ENCODE measurements around the gene MED9. TPM values are rescaled to one million over a fixed set of nuclear protein-coding genes. Genes with fewer than 3 reads are reported as not detected.

MED9 gene
- total RNA-seq, 1 donor from 2014 or later, result 18.9 TPM

GRCh38 chr17:17514993-17515933, 38.5 kb downstream of the MED9 start:
- H3K4me3 ChIP-seq, result no peak overlapping the region
- DNase-seq (ENCODE audit: extremely low spot score in 2 of 2), result no peak
- TF ChIP-seq POLR2AphosphoS5 (IDR thresholded peaks at IDR 0.05; ENCODE audit: insufficient read depth in 1 of 2, low read depth in 1 of 2) (no peak), POLR2A (IDR thresholded peaks at IDR 0.05) (no peak), CTCF (IDR thresholded peaks at IDR 0.05) (no peak)
- peak overlapping the region; percentile 33 for H3K27ac ChIP-seq
- H3K36me3 ChIP-seq, result no peaks in the 10 kb centered on the region
- intact Hi-C loops (cut with DNase I), result no loop called here
- no peaks in the 10 kb centered on the region for H3K27me3 ChIP-seq
- H3K4me1 ChIP-seq, result peaks cover 16% of the 10 kb centered on the region
- no peaks in the 10 kb centered on the region for H3K9me3 ChIP-seq

GRCh38 chr17:17515934-17516930, 39.4 kb downstream of the MED9 start:
- Histone ChIP-seq H3K36me3 (peaks cover 0 to 5% of the 10 kb centered on the region in 2 donors), H3K27me3 (no peaks in the 10 kb centered on the region), H3K27ac (no peak overlapping the region), H3K4me3 (no peak overlapping the region), H3K4me1 (peaks cover 13% of the 10 kb centered on the region), H3K9me3 (no peaks in the 10 kb centered on the region)
- TF ChIP-seq CTCF (IDR thresholded peaks at IDR 0.05) (no peak), POLR2AphosphoS5 (IDR thresholded peaks at IDR 0.05; ENCODE audit: insufficient read depth in 1 of 2, low read depth in 1 of 2) (no peak), POLR2A (IDR thresholded peaks at IDR 0.05) (no peak)
- DNase-seq (ENCODE audit: extremely low spot score in 2 of 2), result no peak
- intact Hi-C loops (cut with DNase I), result no loop called here

- intact Hi-C loops (cut with DNase I), result no loop called here
- Histone ChIP-seq H3K27ac (no peak overlapping the region), H3K36me3 (peaks cover 0 to 5% of the 10 kb centered on the region in 2 donors), H3K4me3 (no peak overlapping the region), H3K27me3 (no peaks in the 10 kb centered on the region), H3K4me1 (peaks cover 4% of the 10 kb centered on the region), H3K9me3 (no peaks in the 10 kb centered on the region)
- DNase-seq (ENCODE audit: extremely low spot score in 2 of 2), result no peak
- TF ChIP-seq POLR2AphosphoS5 (IDR thresholded peaks at IDR 0.05; ENCODE audit: insufficient read depth in 1 of 2, low read depth in 1 of 2) (no peak), CTCF (IDR thresholded peaks at IDR 0.05) (no peak), POLR2A (IDR thresholded peaks at IDR 0.05) (no peak)
Measured at GRCh38 chr17:17516941-17517720, 40.3 kb downstream of the MED9 start.

GRCh38 chr17:17518014-17518413, 41.2 kb downstream of the MED9 start:
- no peak for DNase-seq (ENCODE audit: extremely low spot score in 2 of 2)
- Histone ChIP-seq H3K9me3 (no peaks in the 10 kb centered on the region), H3K4me3 (no peak overlapping the region), H3K27ac (no peak overlapping the region), H3K36me3 (peaks cover 0 to 5% of the 10 kb centered on the region in 2 donors), H3K27me3 (no peaks in the 10 kb centered on the region), H3K4me1 (no peaks in the 10 kb centered on the region)
- intact Hi-C loops (cut with DNase I), result no loop called here
- TF ChIP-seq CTCF (IDR thresholded peaks at IDR 0.05), result no peak
- no peak for TF ChIP-seq POLR2AphosphoS5 (IDR thresholded peaks at IDR 0.05; ENCODE audit: insufficient read depth in 1 of 2, low read depth in 1 of 2)
- no peak for TF ChIP-seq POLR2A (IDR thresholded peaks at IDR 0.05)

Data from vagina (tissue), 2 donors.